Measurements from ENCODE around the gene PTPRN2. TPM values are rescaled to one million over a fixed set of nuclear protein-coding genes. Genes with fewer than 3 reads are reported as not detected.

Gene PTPRN2
- total and polyA plus RNA-seq, 2 of the 13 experiments (the other 11 are each of a cell fraction or from before 2014, with no cell fraction given): 2.5 to 24.2 TPM

- peak; percentile 9; the same call in 1 of the 2 replicates for TF ChIP-seq ARID4A (CRISPR knock-in tag; IDR thresholded peaks at IDR 0.05; ENCODE audit: borderline replicate concordance)
- peak; percentile 59; the same call in 1 of the 2 replicates for TF ChIP-seq ZNF704 (CRISPR knock-in tag; IDR thresholded peaks at IDR 0.05; ENCODE audit: borderline replicate concordance)
- 0 out of 4 replicates have a peak, but pooled peaks of 1 of the 2 experiments have one; percentile 15 for TF ChIP-seq HMGXB4 (CRISPR knock-in tag; IDR thresholded peaks at IDR 0.05; ENCODE audit: borderline replicate concordance in 1 of 2, low read depth in 1 of 2)
- 0 out of 2 replicates have a peak, but pooled peaks have one; percentile 4 for TF ChIP-seq ZNF547 (CRISPR knock-in tag; IDR thresholded peaks at IDR 0.05)
- TF ChIP-seq DNMT1 (CRISPR knock-in tag; IDR thresholded peaks at IDR 0.05): peak; percentile 79; the same call in 1 of the 2 replicates
- peak; percentile 96 for TF ChIP-seq ZBTB38 (CRISPR knock-in tag; IDR thresholded peaks at IDR 0.05)
- peak; percentile 67 for TF ChIP-seq ZFP91 (CRISPR knock-in tag; IDR thresholded peaks at IDR 0.05; ENCODE audit: borderline replicate concordance)
- peak; percentile 40; the same call in 1 of the 2 replicates for TF ChIP-seq SKIL (CRISPR knock-in tag; IDR thresholded peaks at IDR 0.05; ENCODE audit: borderline replicate concordance)
- peak; percentile 42 for TF ChIP-seq SALL1 (CRISPR knock-in tag; IDR thresholded peaks at IDR 0.05)
- TF ChIP-seq ZNF788 (CRISPR knock-in tag; IDR thresholded peaks at IDR 0.05; ENCODE audit: borderline replicate concordance): 0 out of 2 replicates have a peak, but pooled peaks have one; percentile 28
Observed at GRCh38 chr7:158523165-158523856, 64.3 kb downstream of the PTPRN2 start (continued).
